HG02970 (cell line): Measurements from ENCODE around the gene PRKG1.
"Not testable (repeated sequence)": the region's sequence is repeated elsewhere in the genome, so short reads cannot be mapped to it uniquely, and the experiment has no call there.

ENCODE experiments used
- ATAC-seq: cut with Tn5 transposase; IDR thresholded peaks from one replicate; pipeline ENCODE4 v1.9.1; 2021; ENCODE audit warnings: mild to moderate bottlenecking, moderate library complexity, moderate number of reproducible peaks; ENCODE audit not compliant: unreplicated experiment, low FRiP score

The PRKG1 gene

DNA sequence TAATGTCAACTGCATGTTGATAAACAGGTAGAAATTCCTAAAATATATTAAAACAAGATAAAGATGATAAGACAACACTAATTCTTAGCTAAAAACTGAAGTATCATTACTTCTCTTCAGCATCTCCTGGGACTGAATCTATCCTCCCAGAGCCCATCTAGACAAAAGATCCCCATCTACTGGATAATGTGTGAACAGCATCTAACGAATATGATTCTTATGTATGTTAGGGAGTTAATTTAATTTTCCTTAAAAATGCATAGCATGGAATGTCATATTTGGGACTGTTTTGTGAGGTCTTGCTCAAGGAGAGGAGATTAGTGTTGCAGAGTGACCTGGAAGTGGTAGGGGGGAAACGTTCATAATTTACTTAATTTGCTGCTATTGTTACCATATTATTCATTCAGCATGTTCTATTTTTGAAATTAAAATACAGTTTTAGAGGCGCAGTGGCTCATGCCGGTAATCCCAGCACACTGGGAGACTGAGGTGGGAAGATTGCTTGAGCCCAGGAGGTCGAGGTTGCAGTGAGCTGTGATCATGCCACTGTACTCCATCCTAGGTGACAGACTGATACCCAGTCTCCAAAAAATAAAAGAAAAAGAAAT lies 930.2 kb downstream of the PRKG1 start:
- ATAC-seq: no peak

DNA sequence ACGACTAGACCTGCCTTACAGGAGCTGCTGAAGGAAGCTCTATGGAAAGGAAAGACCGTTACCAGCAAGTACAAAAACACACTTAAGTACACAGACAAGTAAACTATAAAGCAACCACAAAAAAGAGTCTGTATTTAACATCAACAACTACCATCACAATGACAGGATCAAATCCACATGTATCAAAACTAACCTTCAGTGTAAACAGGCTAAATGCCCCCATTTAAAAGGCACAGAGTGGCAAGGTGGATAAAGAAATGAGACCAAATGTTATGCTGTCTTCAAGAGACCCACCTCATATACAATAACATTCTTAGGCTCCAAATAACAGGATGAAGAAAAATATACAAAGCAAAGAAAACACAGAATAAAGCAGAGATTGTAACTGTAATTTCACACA lies 932.8 kb downstream of the PRKG1 start:
- ATAC-seq: no peak

DNA sequence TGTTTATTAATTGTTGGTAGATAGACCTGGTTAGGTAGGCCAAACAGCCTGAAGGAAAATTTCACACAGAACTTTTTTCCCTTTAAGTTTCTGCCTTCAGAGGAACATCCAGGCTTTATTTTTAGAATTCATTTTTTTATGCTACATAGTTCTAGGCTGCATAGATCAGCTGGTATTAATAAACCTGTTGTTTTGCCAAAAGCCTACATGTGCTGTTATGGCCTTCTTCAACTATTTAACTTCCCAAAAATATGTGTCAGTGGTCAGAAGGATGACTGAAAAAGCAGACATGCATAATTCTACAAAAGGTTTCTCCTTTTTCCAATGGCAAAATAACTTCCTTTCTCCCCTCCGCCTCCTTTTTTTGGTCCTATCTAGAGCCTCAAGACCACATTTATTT lies 936.8 kb downstream of the PRKG1 start:
- ATAC-seq: no peak

DNA sequence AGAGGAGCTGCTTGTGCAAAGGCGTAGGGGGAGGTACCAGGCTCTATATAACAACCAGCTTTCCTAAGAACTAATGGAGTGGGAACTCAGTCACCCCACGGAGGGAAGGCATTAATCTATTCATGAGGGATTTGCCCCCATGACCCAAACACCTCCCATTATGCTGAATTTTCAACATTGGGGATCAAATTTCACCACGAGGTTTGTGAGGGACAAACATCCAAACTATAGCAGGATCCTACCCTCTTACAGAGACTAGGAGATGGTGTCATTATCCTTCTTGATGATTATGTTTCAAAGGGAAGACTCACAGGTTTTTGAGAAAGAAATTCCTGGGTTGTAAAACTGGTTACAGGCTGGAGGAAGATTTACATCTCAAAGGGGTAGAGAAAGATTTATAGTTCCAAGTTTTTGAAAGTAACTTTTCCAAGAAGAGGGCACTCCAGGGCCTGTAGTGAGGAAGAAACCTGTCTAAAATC lies 944.8 kb downstream of the PRKG1 start:
- ATAC-seq: no peak

DNA sequence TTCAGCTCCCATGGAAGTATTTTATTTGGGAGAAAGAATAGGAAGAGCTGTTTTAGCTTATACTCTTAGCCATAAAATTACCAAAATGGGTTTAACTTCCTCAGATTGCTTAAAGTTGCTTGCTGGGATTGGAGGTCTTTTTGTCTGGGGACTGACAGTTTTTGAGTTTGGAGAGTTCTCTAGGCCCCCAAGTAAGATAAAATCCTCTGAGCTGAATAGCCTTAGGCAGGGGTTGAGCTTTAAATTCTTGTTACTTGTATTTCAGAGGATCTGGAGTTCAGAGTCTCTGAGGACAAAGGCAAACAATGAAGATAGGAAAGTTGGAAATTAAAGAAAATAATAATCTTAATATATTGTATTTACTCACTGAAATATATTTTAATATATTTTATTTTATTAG lies 945.4 kb downstream of the PRKG1 start:
- no peak for ATAC-seq

DNA sequence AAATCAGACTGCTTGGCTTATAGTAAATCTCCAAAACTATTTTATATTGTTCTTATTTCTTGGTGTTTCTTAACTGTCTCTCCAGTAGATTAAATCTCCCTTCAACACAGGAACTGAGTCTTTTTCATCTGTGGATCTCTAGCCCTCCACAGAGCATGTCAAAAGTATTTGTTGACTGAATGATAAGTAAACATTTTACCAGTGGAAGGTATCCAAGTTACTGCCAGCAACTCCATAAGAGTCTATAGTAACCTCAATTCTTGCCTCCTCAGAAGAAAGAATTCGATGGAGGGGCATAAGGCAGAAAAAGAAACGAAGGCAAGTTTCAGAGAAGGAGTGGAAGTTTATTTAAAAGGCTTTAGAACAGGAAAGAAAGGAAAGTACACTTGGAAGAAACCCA lies 945.9 kb downstream of the PRKG1 start:
- no peak for ATAC-seq

DNA sequence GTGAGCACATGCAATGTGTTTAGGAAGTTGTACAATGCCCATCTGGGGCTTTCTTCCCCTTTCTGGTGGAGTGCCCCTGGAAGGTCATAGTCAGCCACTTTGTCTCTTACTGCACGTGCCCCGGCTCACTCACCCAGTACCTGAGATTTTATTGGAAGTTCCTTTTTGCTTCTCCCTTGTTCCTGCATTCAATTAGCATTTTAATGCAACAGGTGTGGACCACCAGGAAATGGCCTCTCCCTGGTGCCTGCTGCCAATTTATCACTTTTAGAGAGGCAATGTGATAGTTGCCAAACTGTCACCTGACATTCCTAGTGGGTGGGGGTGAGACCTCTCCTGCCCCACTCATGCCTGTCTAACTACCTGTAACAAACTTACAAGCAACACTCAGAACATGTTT lies 946.4 kb downstream of the PRKG1 start:
- no peak for ATAC-seq

DNA sequence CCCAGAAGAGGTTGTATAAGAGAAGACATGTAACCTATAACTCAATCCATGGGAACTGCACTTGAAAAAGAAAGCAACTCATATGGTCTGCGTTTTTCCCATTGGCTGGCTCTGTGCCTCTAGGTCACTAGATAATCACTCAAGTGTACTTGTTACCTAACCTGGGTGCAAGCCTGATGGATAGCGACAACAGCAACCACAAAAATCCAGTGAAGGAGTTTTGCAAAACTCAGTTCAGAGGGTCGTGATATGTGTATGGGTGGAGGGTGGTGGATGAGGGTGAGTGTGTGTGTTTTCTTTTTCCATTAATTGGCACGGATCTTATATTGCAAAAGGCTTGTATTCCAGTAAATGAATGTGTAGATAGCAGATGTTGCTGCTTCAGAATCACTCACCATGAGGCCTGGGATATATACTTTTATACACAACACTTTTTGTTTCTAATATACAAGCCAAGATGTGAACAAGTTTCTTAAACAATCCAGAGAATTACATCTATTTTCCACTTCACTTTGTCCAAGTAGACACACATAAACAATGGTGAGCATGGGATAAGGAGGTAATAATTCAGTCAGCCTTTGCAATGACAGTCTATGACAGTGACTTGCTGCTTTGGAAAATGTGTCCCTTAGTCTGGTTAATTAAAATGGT lies 952.9 kb downstream of the PRKG1 start:
- ATAC-seq: no peak

DNA sequence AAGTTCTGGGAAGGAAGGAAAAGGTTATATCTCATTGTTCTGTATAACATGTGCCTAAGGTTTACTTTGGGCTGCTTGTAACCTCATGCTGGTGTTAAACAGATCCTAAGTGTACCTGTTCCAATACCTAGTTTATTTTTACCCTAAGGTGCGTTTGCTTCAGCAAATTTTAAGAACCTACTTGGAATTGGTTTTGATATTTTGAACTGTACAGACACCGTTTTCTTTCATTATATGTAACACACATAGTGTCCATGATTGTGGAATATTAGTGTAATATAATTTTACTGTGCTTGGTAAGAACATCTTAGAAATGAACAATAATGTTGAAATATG lies 954.2 kb downstream of the PRKG1 start:
- no peak for ATAC-seq

DNA sequence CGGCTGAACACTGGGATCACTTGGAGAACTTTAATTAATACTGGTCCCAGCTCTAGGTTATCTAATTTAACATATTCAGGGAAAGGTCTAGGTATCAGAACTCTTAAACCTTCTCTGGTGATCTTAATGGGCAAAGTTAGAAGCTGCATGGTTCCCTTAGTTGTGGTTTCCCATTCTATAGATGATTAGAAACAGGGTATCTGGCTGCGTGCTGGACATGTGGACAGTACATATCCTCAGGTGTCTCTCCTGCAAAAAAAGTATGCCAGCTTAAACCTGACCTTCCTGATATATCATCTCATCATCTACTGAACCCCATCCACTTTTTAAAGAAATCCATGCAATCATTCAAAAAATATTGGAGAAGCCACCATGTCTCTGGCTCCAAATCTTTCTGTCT lies 955.3 kb downstream of the PRKG1 start:
- ATAC-seq: no peak

DNA sequence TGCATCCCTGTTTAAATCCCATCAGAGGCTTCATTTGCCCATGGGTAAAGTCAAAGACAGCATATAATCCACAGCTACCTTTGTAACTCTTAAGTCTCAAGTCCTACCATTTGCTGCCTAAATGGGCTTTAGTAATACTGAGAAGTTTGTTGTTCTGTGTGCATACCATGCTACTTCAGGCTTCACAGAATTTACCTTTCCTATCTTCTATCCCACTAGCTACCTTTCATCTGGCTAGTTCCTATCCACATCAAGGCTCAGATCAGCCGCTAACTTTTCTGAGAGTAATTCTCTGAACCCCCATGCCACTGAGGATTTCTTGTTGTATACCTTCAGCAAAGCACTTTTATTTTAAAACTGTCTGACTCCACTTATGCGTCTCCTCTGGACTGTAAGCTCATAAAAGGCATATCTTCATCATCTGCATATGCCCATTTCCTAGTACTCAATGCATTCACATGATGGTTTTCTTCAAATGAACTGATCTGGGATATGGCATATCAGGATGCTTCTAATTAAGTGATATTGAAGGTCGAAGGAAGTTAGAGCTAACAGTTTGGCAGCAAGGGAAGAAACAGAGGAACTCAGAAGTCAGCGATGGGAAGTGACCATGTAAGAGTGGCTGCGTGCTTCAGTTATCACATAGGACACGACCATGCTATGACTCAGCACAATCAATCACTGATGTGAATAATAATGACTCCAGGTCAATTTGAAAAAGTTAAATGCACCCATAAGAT lies 955.9 kb downstream of the PRKG1 start:
- ATAC-seq: no peak

DNA sequence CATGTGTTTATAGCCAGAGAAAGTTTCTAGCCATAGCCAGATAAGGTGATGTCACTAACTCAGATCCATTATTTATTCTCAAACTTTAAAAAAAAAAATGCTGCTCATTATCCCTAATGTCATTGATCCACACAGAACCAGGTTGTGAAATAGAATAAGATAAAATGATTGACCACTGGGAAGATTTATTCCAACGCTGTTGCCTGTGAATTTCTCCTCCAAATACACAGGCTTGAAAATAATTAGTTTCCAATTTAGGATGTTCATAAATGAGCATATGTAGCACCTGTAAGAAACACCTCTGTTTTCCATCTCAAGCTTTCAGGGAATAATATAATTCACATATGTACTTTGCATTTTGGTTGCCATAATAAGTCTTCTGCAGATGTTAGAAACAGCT lies 956.7 kb downstream of the PRKG1 start:
- no peak for ATAC-seq

DNA sequence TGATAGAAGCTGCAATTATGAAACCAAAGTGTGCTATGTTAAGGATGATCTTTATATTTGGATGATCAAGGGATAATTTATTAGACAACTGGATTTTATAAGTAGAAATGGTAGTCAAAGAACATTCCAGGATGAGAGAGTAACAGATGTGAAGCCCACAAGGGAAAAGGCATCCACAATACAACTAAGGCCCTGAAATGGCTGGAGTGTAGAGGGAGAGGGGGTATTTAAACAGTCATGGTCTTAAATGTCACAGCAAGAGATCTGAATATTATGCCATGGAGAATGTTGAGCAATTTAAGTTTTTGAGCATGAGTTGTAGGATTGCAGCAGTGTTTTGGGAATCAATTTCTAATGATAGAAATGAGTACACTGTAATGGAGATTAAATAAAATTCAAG lies 957.5 kb downstream of the PRKG1 start:
- no peak for ATAC-seq

DNA sequence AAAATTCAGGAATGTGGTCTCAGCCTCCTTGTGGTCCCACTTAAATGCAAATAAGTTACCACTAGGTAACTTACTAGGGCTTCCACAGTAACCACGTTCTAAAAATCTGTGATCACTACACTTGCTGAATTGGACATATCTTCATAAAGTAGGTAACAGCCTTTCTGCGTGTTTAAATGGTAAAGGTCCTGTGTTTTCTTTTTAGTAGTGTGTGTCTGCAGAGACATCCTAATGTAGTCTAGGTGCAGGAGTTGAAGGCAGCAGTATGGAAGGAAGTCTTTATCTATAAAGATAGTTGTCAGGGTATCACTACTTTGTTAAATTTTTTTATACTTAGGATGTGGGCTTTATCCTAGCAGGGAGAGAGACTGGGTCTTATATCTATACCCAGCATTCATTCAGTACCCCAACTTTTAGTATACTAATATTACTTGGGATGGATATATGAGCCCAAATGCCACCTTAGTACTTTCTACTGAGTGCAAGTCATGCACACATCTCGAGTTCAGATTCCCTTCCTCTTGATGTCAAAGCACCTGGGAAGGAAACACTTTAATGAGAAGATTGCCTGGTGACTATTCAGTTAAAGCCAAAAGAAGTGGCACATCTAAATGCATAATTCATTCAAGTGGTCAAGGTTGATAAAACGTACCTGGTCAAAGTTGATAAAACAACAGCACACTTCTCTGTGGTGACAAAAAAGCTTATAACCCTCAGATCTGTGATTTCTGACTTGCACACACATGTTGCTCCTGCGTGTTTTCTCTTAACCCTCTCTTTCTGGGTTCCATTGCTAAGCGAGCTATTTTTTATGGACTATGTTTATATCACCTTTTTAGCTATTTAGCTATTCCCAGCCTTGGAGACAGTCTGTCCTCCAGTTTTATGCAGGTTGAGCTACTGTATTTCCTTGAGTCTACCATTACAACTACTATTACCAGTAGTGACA lies 958.7 kb downstream of the PRKG1 start:
- no peak for ATAC-seq

DNA sequence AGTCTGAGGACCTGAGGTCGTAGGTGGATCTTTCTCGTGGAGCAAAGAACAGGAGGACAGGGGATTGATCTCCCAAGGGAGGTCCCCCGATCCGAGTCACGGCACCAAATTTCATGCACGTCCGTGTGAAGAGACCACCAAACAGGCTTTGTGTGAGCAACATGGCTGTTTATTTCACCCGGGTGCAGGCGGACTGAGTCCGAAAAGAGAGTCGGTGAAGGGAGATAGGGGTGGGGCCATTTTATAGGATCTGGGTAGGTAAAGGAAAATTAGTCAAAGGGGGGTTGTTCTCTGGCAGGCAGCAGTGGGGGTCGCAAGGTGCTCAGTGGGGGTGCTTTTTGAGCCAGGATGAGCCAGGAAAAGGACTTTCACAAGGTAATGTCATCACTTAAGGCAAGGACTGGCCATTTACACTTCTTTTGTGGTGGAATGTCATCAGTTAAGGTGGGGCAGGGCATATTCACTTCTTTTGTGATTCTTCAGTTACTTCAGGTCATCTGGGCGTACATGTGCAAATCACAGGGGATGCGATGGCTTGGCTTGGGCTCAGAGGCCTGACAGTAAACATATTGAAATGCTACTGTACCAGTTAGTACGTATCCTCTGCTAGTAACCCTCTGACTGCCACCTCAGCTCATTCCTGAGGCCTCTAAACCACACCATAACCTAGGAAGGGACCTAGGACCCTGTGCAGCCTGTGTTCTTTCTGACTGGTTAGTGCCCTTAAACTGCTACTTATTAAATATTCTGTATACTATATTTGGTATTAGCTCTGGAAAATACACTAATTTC lies 964.9 kb downstream of the PRKG1 start:
- ATAC-seq: not testable (repeated sequence)

DNA sequence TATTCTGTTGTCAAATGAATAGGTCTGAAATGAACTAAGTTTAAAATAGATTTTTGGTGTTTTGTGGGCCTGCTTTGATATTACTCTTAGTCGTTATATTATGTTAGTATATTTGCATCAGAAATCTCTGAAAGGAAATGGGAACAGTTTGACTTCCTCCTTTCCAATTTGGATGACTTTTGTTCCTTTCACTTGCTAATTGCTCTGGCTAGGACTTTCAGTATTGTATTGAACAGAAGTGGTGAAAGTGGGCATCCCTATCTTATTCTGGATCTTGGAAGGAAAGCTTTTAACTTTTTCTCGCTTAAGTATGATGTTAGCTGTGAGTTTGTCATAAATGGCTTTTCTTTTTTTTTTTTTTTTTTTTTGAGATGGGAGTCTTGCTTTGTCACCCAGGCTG lies 966.2 kb downstream of the PRKG1 start:
- ATAC-seq: no peak

DNA sequence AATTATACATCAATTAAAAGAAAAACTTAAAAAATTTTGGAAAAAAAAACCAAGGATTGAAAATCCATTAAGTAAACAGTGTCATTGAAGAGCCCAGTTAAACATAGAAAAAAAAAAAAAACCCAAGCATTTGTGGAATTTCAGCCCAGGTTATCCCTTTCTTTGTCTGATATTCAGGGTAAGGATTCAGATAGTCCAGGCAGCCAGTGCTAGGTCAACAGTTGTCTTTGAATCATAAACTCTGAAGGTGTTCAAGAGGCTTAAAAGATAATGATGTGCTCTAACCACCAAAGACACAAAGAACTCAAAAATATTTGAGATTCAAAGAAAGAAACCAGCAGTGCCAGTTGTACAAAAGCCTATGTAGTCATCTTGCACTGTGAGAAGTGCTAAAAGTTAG lies 969.5 kb downstream of the PRKG1 start:
- ATAC-seq: no peak

DNA sequence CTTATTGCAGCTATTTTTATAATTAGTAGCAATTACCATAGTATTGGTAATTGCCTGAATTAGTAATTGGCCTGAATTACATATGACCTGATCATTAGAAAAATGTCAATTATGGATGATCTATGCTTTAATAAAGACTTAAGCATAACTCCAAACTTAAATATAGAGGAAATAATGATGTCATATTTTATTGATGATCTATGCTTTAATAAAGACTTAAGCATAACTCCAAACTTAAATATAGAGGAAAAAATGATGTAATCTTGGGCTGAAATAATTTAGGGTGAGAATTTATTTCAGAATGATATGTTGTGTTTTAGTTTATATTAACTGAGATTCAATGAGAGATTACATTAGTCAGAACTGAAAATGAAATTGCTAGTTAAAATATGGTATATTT lies 973.8 kb downstream of the PRKG1 start:
- ATAC-seq: no peak

DNA sequence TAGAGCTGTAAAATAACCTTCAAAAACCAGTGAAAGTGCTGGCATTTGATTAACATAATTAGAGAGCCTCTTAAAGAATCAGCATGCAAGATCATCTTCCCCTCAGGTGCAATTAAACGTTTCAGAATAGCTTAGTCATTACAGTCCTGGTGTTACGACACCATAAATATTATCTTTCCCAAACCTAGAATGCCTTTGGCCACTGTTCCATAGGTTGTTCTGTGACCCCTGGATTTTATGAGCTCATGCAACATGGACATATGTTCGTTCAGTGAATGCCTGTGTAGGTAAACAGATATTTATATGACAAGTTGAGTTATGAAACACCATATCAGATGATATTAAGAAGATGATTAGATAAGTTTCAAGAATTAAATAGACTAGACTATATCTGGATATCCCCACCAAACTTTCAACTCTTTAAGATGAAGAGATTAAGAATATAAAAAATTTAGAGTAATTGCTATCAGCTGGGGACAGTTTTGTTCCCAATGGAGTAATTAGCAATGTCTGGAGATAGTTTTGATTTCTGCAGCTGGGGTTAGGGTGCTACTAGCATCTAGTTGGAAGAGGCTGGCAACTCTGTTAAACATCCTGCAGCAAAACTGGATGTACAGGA lies 976.3 kb downstream of the PRKG1 start:
- ATAC-seq: no peak

DNA sequence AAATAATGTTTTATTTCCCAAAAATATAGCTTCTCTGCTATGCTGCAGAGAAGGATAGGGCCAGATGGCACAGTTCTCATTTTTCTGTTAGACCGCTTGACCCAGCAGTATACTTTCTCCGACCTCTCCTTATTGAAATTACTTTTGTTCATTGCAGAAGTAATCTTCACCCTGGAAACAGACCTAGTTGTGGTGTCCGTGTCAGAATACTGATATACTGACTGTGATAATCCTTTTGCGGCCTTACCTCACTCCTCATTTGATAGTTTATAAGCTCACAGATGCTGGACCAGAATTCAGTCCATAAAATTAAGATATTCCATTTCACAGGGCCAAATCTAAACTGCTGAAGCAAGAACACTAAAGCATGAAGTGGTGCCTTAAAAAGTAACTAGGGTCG lies 979.2 kb downstream of the PRKG1 start:
- ATAC-seq: no peak
